Epithelial cell of prostate (primary cell): ENCODE measurements around the gene NRXN2.

Experiments
- DNase-seq: peaks from one replicate; pipeline ENCODE4 v3.0.0-alpha.2; 2011; ENCODE audit warnings: low read depth, low spot score
- H3K27ac ChIP-seq: fragments of 450-650 bp; 2 replicates; pipeline ENCODE4 v1.5.1; 2017; ENCODE audit warnings: mild to moderate bottlenecking

Gene NRXN2

GRCh38 chr11:64745521-64746328 is 22.7 kb upstream of the NRXN2 start:
- no peak for DNase-seq
- H3K27ac ChIP-seq, result no peak overlapping the region

- no peak for DNase-seq
- H3K27ac ChIP-seq, result no peak overlapping the region
Measured at GRCh38 chr11:64745189-64745520, 22.2 kb upstream of the NRXN2 start.

- DNase-seq, result no peak
- H3K27ac ChIP-seq, result no peak overlapping the region
Measured at GRCh38 chr11:64744544-64745188, 21.7 kb upstream of the NRXN2 start.

- no peak within 1 kb of the TSS for H3K27ac ChIP-seq
- no peak for DNase-seq
Measured at GRCh38 chr11:64743591-64744543, 20.9 kb upstream of the NRXN2 start, which contains the start of gene RASGRP2. Gene RASGRP2 (minus strand): TSS chr11:64744142. CDS start chr11:64742866, 1,276 bp downstream.

DNA sequence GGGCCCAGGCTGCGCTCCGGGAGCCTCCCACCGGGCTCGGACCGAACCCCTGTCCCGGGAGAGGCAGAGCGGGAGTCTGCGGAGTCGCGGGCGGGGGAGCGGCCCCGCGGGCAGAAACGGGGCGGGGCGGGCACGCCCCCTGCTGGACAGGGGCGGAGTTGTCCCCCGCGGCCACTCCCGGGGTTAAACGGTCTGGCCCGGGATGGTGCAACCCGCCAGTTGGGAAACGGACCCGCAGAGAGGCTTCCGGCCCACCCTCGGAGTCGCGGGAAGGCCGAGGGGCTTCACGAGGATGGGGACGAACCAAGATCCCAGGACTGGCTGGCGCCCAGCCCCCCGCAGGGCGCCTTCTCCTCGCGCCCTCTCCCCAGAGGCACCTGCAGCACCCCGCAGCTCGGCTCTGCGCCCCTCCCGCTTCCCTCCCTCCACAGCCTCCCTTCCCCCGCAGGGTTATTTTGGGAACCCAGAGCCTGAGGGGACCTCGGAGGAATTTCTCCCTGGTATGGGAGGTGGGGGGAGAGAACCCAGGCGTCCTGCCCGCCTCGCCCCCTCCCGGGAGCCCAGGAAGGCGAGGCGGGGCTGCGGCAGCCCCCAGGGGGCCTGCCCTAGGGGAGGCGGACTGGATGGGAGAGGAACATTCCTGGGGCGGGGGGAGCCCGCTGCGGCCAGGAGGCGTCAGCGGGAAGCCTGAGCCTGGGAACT is 20.0 kb upstream of the NRXN2 start:
- DNase-seq, result no peak
- no peak overlapping the region for H3K27ac ChIP-seq

DNA sequence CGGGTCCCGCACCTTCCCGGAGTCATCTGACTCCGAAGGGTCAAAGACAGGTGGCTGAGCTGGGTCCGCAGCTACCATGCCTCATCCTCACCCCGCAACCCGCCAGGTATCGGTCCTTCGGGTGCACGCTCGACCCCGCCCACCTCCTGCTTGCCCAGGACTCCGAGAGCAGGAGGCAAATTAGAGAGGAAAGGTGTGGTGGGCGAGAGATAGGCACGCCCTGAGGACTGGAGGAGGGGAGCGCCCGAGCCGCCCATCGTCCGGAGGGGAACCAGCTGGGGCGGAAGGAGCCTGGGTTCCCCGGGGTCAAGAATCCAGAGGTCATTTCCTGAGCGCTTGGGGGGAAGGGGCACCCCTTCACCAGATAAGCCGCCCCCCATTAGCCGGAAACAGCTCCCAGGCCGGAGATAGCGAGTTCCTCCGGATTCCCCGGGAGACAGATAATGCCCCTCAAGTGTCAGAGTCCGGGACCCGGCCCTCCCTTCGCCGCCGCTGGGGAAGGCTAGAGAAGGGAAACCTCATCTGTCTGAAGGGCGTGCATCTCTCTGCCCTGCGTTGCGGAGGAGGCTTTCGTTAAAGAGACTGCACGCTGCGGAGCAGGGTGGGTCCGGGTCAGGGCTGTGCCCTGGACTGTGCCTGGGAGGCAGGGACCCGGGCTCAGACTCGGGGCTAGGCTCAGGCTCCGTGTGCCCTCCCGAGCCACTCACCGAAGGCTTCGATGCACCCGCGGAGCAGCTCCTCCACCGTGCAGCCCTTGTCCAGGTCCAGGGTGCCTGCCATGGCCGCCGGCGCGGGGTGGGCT is 19.3 kb upstream of the NRXN2 start:
- H3K27ac ChIP-seq, result no peak overlapping the region
- no peak for DNase-seq

- no peak overlapping the region for H3K27ac ChIP-seq
- DNase-seq, result no peak
Measured at GRCh38 chr11:64741375-64742086, 18.5 kb upstream of the NRXN2 start.

GRCh38 chr11:64739871-64740270 is 16.9 kb upstream of the NRXN2 start:
- DNase-seq, result no peak
- H3K27ac ChIP-seq, result no peak overlapping the region

DNA sequence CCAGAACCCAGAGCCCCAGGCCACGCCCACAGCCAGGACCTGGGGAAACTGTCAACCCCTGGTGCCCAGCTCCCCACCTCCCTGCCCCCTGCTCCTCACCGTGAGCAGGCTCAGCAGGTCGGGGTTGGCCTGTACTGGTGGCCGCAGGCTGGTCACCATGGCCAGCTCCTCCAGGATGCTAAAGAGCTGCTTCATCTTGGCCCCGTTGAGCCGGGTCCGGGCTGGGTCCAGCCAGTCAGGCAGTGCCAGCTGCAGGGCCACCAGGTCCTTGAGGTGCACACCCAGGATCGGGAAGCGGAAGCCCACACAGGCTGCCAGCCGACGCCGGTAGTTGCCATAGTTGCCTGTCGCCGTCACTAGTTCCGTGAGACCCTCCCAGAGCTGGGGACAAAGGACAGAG is 13.7 kb upstream of the NRXN2 start:
- H3K27ac ChIP-seq, result no peak overlapping the region
- no peak for DNase-seq

DNA sequence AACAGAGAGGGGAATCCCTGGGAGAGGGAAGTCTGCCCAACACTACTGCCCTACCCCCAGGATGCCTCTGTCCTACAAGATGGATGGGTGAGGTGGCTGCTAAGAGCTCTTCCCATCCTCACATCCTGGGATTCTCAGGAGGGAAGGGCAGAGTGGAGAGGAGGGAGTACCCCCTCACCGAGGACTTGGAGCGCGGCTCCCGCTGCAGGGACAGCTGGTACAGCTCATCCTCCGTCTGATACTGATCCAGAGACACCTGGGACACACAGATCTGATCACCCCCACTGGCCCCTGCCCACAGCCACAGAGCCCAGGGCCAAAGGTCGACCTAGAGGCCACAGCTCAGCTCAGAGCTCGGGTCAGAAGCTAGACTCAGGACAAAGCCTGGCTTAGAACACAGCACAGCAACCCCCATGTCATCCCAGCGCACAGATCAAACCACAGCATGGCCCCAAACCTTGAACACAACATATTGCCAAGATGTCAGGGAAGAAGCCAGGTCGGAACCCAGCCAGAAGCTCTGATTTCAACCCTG is 12.8 kb upstream of the NRXN2 start:
- no peak for DNase-seq
- H3K27ac ChIP-seq, result no peak overlapping the region

GRCh38 chr11:64734811-64735724 is 12.1 kb upstream of the NRXN2 start:
- no peak for DNase-seq
- no peak overlapping the region for H3K27ac ChIP-seq

DNA sequence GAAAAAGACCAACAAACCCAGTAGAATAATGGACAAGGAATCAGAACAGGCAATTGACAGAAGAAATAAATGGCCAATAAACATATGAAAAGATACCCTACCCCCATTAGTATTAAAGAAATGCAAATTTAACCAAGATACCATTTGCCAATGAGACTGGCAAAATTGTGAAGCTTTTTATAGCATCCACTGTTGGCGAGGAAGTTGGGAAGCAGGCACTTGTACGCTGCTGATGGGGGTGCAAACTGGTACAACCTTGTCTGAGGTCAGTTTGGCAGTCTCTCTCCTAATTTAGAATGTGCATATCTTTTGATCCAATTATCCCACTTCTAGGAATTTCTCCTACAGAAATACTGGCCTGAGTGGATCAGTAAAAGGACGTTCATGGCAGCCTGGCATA is 8.6 kb upstream of the NRXN2 start:
- DNase-seq, result no peak

GRCh38 chr11:64729851-64730382 is 6.9 kb upstream of the NRXN2 start:
- no peak for DNase-seq
- no peak overlapping the region for H3K27ac ChIP-seq

More for the DNA sequence above, 8.6 kb upstream of the NRXN2 start:
- H3K27ac ChIP-seq, result no peak overlapping the region

DNA sequence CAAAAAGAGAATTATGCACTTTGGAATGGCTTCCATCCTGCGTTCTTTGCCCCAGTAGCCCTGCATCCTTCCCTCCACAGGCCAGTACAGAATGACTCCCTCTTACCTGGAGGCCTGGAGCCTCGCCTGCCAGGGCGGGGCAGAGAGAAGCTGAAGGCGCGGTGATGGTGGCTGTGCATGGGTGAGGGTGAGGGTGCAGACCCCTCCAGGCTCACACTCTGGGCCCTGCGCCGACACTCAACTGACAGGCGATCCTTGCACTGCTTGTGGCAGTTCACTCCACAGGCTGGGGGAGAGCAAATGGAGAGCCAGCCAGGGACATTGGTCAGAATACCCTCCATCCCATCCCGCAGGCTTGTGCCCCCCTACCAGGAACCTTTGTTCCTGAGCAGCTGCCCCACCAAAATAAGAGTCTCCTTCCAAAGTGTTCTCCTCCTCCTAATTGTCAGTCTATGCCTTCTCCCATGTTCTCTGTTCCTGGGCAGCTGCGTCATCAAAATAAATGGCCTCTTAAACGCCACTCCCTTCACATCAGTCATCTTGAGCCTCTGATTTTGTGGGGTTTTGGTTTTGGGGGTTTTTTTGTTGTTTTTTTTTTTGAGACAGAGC is 5.9 kb upstream of the NRXN2 start:
- no peak overlapping the region for H3K27ac ChIP-seq
- no peak for DNase-seq

DNA sequence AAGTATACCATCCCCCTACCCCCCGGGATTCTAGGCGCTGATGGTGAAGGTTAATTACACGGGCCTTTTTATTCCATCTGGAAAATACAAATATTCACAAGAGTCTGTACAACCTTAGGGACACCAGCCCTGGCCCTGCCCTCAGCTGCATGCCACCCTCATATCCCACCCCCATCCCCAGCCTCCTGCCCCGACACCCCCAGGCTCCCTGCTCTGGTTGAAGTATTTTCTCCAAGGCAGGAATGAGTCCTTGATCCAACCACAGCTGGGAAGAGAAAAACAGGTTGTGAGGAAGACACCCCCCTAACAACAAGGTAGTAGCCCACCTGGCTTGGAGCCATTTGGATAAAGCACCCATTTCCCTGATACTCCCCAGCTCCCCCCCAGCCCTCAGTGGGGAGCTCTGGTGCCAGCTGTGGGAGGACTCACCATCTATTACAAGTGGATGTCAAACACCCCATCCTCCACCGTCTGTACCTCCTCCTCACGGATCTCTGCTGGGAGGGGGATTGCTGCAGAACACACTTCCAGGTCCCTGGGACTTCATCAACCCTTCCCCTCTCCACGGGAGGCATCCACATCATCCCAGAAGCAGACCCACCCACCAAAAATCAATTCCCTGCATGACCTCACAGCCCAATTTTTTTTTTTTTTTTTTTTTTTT is 4.0 kb upstream of the NRXN2 start:
- DNase-seq, result no peak
- H3K27ac ChIP-seq, result no peak overlapping the region

DNA sequence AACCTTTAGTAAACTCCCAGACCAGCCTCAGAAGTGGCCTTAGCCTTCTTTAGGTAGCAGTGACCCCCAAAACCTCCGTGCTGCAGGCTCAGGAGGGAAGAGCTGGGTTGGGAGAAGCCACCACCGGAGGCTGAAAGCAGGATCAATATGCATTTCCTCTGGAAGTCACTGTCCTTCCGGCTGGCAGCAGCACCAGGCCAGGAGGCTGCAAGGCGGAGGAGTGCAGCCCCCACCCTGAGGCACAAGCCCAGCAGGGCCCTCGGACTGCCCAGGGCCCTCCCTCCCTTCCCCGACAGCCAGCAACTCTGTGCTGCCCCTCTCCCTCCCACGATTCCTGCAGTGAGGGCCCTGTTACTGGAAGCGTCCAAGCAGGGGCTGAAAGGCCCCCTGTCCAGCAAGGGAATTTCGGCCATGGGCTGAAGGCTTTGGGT is 3.2 kb upstream of the NRXN2 start:
- DNase-seq, result no peak
- H3K27ac ChIP-seq, result no peak overlapping the region
